ENCODE measurements around the gene RAF1. TPM values are rescaled to one million over a fixed set of nuclear protein-coding genes. Genes with fewer than 3 reads are reported as not detected.

The RAF1 gene
- total and polyA plus RNA-seq, 4 donors = 41.4 to 182 (median 80.5) TPM

DNA sequence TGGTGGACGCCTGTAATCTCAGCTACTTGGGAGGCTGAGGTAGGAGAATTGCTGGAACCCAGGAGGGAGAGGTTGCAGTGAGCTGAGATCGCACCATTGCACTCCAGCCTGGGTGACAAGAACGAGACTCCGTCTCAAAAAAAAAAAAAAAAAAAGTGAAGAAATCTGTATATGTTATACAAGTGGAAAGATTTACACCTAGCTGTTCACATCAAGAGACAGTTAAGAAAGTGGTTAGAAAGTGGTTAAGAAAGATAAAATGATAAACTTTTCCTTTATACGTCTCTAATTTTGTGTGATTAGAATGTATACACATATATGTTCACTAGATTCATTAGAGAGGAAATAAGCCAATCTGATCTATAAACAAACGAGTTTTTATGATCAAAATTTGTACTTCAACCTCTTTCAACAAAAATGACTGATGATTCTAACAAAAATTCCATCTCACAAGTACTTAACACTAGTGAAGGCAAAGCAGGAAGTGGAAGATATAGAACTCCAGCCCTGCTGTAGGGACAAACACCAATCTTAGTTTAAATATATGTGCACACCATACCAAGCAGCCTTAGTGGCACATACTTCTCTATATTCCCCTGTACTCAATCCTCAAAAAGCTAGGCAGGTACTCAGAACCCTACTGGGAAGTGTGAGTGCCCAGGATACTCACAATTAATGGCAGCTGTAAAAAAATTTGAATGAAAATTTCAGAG, 51.2 kb downstream of the RAF1 start:
- no peak overlapping the region for H3K9ac ChIP-seq (ENCODE audit: insufficient read depth in 1 of 2, low read length in 2 of 2)
- DNase-seq (no peak), ATAC-seq (ENCODE audit: insufficient read depth, low FRiP score) (no peak)
- H3K9me3 ChIP-seq (ENCODE audit: control insufficient read depth in 4 of 4, insufficient read depth in 3 of 4, low read length in 3 of 4) = no peaks in the 10 kb centered on the region
- WGBS, 2 donors = 92 to 94% methylated on average over 5 to 6 of the region's 6 CpGs
- H3K4me3 ChIP-seq = no peak overlapping the region
- no peaks in the 10 kb centered on the region for H3K27me3 ChIP-seq (ENCODE audit: control insufficient read depth in 3 of 3, insufficient read depth in 3 of 3, low read length in 2 of 3)
- TF ChIP-seq, protein P1, sequence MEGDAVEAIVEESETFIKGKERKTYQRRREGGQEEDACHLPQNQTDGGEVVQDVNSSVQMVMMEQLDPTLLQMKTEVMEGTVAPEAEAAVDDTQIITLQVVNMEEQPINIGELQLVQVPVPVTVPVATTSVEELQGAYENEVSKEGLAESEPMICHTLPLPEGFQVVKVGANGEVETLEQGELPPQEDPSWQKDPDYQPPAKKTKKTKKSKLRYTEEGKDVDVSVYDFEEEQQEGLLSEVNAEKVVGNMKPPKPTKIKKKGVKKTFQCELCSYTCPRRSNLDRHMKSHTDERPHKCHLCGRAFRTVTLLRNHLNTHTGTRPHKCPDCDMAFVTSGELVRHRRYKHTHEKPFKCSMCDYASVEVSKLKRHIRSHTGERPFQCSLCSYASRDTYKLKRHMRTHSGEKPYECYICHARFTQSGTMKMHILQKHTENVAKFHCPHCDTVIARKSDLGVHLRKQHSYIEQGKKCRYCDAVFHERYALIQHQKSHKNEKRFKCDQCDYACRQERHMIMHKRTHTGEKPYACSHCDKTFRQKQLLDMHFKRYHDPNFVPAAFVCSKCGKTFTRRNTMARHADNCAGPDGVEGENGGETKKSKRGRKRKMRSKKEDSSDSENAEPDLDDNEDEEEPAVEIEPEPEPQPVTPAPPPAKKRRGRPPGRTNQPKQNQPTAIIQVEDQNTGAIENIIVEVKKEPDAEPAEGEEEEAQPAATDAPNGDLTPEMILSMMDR (IDR thresholded peaks at IDR 0.05; ENCODE audit: control extremely low read depth, extremely low read depth) = no peak
- no peak overlapping the region for H3K27ac ChIP-seq (ENCODE audit: low read depth in 1 of 2, low read length in 1 of 2)
- peaks cover 13 to 28% (median 17%) of the 10 kb centered on the region in 4 donors for H3K36me3 ChIP-seq (ENCODE audit: control insufficient read depth in 4 of 4, insufficient read depth in 4 of 4, low read length in 4 of 4)
- H3K4me1 ChIP-seq (ENCODE audit: control insufficient read depth in 5 of 5, insufficient read depth in 5 of 5, low read length in 5 of 5) = peaks cover 0 to 13% (median 0%) of the 10 kb centered on the region in 5 donors

- Histone ChIP-seq H3K36me3 (ENCODE audit: control insufficient read depth in 4 of 4, insufficient read depth in 4 of 4, low read length in 4 of 4) (peaks cover 17 to 21% (median 20%) of the 10 kb centered on the region in 4 donors), H3K9ac (ENCODE audit: insufficient read depth in 1 of 2, low read length in 2 of 2) (no peak overlapping the region), H3K27me3 (ENCODE audit: control insufficient read depth in 3 of 3, insufficient read depth in 3 of 3, low read length in 2 of 3) (no peaks in the 10 kb centered on the region), H3K9me3 (ENCODE audit: control insufficient read depth in 4 of 4, insufficient read depth in 3 of 4, low read length in 3 of 4) (no peaks in the 10 kb centered on the region), H3K27ac (ENCODE audit: low read depth in 1 of 2, low read length in 1 of 2) (no peak overlapping the region), H3K4me3 (no peak overlapping the region), H3K4me1 (ENCODE audit: control insufficient read depth in 5 of 5, insufficient read depth in 5 of 5, low read length in 5 of 5) (peaks cover 0 to 13% (median 0%) of the 10 kb centered on the region in 5 donors)
- 77 to 78% methylated on average over 5 of the region's 5 CpGs for WGBS, 2 donors
- TF ChIP-seq, protein P1 (IDR thresholded peaks at IDR 0.05; ENCODE audit: control extremely low read depth, extremely low read depth) = no peak
- DNase-seq (no peak), ATAC-seq (ENCODE audit: insufficient read depth, low FRiP score) (no peak)
Observed at GRCh38 chr3:12611117-12611516, 52.8 kb downstream of the RAF1 start.

GRCh38 chr3:12608376-12608775, 55.5 kb downstream of the RAF1 start:
- no peak overlapping the region for H3K4me3 ChIP-seq
- H3K9ac ChIP-seq (ENCODE audit: insufficient read depth in 1 of 2, low read length in 2 of 2) = no peak overlapping the region
- peaks cover 0 to 3% (median 0%) of the 10 kb centered on the region in 5 donors for H3K4me1 ChIP-seq (ENCODE audit: control insufficient read depth in 5 of 5, insufficient read depth in 5 of 5, low read length in 5 of 5)
- H3K36me3 ChIP-seq (ENCODE audit: control insufficient read depth in 4 of 4, insufficient read depth in 4 of 4, low read length in 4 of 4) = peaks cover 17 to 34% (median 23%) of the 10 kb centered on the region in 4 donors
- TF ChIP-seq, protein P1 (IDR thresholded peaks at IDR 0.05; ENCODE audit: control extremely low read depth, extremely low read depth) = no peak
- H3K9me3 ChIP-seq (ENCODE audit: control insufficient read depth in 4 of 4, insufficient read depth in 3 of 4, low read length in 3 of 4) = no peaks in the 10 kb centered on the region
- 99 to 100% methylated on average over 1 of the region's 1 CpG for WGBS, 2 donors
- no peaks in the 10 kb centered on the region for H3K27me3 ChIP-seq (ENCODE audit: control insufficient read depth in 3 of 3, insufficient read depth in 3 of 3, low read length in 2 of 3)
- DNase-seq = no peak
- no peak for ATAC-seq (ENCODE audit: insufficient read depth, low FRiP score)
- H3K27ac ChIP-seq (ENCODE audit: low read depth in 1 of 2, low read length in 1 of 2) = no peak overlapping the region
